Activated T-helper 1 cell treated with Interleukin-2 at 50 U/mL for 16 hours (primary cell): ENCODE results near the gene TMEM129.

Source experiments
- DNase-seq: peaks from one replicate; pipeline ENCODE4 v3.0.0-alpha.2; 2020; ENCODE audit warnings: low read depth

TMEM129 gene, protein sequence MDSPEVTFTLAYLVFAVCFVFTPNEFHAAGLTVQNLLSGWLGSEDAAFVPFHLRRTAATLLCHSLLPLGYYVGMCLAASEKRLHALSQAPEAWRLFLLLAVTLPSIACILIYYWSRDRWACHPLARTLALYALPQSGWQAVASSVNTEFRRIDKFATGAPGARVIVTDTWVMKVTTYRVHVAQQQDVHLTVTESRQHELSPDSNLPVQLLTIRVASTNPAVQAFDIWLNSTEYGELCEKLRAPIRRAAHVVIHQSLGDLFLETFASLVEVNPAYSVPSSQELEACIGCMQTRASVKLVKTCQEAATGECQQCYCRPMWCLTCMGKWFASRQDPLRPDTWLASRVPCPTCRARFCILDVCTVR

DNA sequence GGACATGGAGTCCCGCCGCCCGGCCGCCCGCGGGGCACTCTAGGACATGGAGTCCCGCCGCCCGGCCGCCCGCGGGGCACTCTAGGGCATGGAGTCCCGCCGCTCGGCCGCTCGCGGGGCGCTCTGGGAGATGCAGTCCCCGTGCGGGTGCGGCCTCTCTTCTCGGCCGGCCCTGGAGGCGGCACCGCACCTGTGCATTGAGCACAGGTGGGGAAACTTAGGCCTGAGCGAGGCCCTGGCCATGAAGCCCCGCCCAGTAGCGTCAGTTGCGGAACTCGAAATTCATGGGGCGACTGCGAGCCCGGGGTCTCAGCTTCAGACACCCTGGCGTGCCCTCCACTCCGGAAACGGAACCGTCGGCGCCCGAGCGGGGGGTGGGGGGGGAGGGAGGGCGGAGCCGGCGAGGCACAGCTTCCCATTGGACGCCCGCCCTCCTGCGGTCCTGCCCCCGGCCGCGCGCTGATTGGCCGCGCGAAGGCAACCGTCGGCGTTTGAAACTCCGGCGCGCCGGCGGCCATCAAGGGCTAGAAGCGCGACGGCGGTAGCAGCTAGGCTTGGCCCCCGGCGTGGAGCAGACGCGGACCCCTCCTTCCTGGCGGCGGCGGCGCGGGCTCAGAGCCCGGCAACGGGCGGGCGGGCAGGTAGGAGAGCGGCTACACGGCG is at the start of gene TMEM129, which contains the start of gene TACC3:
Gene TMEM129 (minus strand): TSS at position 321 of the 663 bp plus-strand sequence. CDS start 486 bp downstream, outside the sequence.
Gene TACC3 (plus strand): TSS at position 519 of the 663 bp plus-strand sequence. CDS start 1,901 bp downstream, outside the sequence.
- peak; percentile 92 for DNase-seq

DNA sequence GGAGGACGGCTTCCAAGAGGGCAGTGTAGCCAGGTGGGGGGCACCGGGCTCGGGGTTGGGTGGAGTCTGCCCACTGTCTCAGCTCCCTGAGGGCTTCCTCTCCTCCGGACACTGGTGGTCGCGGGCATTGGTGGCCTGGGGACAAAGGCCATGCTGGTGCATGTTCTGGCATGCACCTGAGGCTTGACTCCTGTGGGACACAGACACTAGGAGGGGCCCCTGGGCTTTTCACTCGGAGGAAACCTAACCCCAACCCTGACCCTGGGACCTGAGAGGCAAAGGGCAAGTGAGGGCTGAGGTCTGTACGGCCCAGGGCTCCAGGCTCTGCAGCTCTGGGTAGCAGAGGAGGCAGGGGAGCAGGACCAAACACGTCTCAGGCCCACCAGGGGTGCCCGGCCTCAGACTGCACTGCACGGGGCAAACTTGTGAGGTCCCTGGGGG is 49.7 kb upstream of the TMEM129 start:
- no peak for DNase-seq

DNA sequence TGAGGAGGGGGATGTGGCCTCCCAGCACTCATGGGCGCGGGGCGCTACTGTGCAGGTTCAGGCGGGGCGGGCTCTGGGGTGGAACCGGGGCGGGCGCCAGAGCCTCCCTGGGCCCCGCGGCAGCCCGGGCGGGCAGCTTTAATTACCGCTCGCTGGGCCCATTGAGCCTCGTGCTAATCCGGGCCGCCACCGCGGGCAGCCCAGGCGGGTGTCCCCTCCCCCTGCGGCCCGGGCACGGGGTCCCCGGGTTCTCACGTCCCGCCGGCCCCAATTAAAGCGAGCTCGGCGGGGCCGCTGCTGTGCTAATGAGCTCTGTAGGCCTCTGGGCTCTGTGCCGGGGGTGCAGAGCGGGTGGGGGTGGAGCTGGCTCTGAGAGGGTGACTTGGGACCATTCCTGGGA is 49.1 kb upstream of the TMEM129 start:
- no peak for DNase-seq

DNA sequence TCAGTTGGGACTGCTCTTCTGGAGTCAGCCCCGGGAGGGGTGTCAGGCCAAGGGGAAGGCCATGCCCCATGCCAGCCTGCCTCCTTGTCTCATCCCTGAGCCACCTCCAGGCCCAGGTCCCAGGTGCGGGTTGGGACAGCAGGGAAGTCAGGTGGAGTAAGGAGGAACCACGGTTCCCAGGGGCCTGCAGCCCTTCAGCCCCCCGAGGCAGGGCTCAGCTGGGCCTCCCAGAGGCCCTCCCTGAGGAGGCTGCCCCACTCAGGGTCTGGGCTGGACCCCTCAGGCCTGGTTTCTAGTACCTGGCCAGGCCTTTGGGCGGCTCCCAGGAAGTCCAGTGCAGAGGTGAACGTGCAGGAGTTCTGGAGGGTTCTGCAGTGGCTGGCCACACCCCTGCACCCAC is 48.6 kb upstream of the TMEM129 start:
- no peak for DNase-seq

GRCh38 chr4:1768367-1769034 is 47.4 kb upstream of the TMEM129 start:
- DNase-seq: no peak

- no peak for DNase-seq
These were observed 46.7 kb upstream of the TMEM129 start for GRCh38 chr4:1767770-1768366.

GRCh38 chr4:1767061-1767769 is 46.1 kb upstream of the TMEM129 start:
- DNase-seq: no peak

DNA sequence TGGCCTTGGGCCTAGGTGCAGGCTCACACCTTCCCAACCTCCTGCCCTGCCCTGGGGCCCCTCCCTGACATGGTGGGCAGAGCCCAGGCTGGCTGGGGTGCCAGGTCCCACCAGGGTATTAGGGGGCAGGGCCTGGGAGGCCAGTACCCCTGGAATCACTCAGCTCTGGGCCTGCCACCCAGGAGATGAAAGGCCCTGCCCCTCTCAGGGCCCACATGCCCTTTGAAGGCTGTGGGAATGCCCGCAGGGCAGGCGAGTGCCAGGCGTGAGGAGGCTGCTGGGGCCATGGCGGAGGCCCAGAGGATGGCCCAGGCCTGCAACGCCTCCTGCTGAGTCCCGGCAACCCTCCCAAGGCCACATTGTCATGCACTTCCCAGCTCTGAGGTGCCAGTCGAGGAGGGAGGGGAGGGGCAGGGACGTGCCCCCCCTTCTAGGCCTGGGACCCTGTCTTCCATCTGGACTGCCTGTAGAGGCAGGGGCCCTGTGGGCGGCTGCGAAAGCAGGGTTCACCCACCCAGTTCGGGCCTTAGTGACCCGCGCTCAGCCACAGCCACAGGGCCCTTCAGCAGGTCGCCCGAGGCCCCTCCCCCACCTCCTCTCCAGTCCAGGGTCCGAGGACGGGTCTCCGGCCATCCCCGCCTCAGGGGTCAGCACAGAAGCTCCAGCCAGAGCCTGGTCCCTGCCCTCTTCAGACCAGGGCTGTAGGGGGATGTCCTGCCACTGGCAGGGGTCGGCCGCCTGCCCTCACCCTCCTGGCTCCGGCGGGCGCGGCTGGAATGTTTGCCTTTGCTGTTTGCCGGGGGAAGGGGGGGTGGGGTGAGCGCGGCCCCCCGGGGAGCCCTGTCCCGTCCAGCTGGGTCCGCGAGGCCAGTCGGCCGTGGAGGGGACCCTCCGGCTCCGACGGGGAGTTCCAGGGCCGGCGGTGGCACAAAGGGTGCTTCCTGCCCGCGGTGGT is 45.3 kb upstream of the TMEM129 start:
- no peak for DNase-seq

GRCh38 chr4:1765409-1766072 is 44.4 kb upstream of the TMEM129 start:
- DNase-seq: no peak

DNA sequence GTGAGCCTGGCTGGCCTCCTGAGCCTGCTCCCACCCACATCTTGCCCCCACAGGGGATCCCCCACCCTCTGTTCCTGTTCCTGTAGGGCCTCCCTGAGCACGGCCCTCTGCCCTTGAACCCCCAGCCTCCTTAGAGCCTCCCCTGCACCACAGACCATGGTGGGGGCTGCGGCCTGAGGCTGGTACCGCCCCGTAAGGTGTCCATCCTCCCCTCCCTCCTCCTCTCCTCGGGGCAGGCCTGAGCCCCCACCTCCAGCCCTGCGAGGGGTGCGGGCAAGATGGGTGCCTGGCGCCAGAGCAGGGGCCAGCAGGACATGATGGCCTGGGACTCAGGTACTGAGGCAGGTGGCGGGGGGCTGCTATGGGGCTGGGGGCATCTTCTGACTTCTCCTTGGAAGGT is 43.5 kb upstream of the TMEM129 start:
- no peak for DNase-seq

DNA sequence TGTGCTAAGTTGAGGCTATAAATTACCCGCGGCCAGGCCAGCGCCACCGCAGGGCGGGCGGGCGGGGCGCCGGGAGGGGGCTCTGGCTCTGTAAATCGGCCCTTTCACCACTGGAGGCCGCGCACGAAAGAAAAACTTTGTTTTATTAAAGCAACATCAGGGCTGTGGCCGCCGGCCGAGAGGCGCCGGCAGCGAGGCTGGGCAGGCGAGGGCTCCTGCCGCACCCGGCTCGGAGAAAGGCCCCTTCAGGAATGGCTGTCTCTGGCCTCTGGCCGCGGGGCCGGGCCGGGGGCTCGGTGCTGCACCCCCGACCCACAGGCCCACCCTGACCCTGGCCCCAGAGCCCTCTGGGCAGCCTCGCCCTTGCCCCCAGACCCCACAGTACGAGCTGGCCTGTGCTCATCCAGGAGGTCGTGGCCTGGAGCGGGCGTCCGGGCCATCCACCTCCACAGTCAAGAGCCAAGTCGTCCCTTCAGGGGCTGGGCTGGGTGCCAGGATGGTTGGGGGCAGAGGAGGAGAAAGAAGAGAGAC is 42.5 kb upstream of the TMEM129 start:
- DNase-seq: no peak

DNA sequence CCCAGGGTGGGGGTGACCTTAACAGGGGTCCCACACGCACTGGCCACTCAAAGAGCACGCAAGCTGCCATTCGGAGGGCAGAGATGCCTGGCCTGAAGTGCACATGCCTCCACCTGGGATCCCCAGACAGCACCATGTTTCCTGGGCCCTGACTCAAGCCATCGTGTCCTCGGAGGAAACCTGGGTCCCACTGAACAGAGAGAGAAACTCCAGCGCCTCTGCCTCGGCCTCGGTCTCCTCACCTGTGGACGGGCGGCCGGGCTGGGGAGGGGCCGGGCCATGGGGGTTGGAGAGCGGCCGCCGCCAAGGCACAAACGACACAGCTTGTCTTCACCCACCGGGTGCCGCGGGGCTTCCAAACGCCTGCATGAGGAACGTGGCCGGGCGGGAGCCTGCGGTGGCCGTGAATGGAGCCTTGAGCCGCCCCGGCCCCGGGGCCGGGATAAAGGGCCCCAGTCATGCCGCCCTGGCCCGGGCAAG is 42.0 kb upstream of the TMEM129 start:
- DNase-seq: no peak

DNA sequence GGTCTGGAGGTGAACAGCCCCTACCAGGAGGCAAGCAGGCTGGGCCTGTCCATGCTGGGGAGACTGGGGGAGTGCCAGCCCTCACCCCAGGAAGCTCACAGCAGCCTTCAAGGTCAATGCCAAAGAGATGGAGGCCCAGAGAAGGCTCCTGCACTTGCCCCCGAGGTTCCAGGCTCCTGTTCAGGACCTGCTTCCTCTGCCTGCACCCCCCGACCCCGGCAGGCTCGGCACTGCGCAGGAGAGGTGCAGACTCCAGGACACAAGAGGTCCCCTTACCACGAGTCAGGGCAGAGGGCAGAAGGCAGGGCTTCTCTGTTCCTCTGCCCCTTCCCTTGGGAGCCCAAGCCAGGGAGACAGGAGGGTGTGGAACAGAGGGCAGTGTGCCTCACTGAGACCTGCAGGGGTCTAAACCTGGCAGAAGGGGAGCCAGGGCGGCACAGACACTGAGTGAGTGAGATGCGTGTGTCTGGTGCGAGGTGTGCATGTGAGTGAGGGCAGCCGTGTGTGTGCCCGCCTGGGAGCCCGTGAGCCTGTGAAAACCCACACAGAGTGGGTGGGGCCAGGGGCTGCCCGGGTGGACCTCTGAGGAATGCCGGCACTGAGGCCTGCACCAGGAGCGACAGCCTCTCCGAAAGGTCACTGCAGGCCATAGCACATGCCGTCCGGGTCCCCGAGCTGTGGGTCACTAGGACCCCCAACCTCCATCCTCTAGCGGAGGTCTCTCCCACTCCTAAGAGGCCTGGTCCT is 41.3 kb upstream of the TMEM129 start:
- DNase-seq: no peak

DNA sequence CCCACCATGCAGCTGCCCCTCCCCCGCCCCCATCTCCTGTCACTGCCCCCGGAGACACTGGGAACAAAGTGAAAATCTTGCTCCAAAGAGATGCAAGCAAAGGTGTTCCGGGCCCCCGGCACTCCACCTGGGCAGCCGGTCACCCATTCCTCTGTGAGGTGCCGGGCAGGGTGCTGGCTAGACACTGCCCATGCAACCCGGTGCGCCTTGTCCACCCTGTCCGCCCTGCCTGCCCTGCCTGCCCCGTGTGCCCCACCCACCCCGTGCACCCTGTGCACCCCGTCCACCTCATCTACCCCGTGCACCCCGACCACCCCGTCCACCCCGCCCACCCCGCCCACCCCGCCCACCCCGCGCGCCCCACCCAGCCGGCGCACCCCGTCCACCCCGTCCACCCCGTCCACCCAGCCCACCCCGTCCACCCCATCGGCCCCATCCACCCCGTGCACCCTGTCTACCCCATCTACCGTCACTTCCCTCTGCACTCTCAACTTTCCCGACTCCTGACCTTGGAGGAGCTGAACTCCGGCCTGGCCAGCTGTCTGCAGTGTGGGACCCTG is 40.1 kb upstream of the TMEM129 start:
- DNase-seq: no peak

DNA sequence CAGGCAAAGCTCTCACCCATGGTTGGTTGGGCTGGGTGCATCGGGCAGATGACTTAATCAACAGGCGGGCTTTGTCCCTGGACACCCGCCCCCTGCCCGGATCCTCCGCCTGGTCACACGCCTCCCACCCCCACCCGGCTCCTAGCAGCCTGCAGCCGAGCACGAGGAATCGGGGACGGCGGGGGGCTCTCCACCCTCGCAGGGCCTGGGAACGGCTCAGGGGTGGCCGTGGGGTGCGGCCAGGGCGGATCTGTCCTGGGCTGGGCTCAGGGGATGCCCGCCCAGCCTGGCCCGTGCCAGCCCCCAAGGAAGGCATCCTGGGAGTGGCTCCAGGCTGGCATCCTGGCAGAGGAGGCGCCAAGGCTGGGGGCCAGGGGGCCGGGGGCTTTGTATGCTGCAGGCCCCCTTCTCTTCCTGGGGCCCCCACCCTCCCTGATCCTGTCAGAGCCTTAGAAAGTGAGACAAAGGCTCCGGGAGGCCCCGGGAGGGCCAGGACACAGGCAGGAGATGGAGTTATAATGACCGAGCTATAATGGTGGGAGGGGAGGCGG is 39.5 kb upstream of the TMEM129 start:
- DNase-seq: no peak

DNA sequence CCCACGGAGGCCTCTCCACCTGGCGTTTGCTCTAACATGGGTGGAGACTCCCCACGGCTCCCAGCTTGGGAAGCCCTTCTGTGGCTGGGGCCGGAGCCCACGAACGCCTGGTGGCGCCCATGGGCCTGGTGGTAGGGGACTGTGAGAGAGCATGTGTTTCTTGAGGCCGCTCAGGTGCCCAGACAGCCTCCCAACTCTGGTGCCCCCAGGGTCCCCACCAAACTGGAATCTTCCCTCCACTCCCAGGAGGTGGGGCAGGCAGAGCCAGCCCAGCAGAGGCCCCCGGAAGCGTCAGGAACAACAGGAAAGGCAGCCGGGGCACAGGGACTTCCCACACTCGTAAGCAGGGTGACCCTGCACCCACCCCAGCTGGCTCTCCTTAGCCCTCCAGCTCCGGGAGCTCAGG is 38.7 kb upstream of the TMEM129 start:
- DNase-seq: no peak

DNA sequence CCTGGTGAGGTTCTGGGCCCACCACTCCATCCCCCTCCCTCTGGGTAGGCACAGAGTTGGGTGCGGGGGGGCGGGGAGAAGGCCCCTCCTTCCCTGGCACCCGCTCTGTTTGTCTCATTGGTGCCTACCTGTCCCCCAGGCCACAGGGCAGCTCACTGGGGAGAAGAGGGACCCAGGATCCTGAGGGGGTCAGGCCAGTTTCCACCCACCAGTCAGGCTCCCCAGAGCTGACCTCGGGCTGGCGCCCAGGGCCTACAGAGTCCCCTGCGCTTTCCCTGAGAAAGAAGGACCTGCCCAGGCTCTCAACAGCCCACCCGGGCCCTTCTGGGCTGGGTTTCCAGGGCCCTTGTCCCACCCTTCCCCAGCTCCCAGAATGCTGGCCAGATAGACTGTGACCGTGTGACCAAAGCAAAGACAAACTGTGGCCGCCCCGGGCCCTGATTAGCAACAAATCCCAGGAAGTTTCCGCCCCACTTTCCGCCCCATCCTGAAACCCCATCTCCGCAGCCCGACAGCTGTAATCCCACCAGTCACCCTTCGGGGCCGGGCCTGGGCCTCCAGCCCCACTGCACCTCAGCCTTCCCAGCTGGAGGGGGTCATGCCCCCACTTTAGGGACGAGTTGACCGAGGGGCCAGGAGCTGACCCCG is 38.2 kb upstream of the TMEM129 start:
- no peak for DNase-seq
